HEK293 (cell line): ENCODE data around the gene HSH2D.

ENCODE experiments used
- CTCF ChIP-seq: fragments of 450-650 bp; formaldehyde crosslinking; IDR thresholded peaks from 2 replicates; pipeline ENCODE4 v1.5.1; 2016; ENCODE audit warnings: missing biosample characterization, missing genetic modification characterization
- ELK4 ChIP-seq: IDR thresholded peaks from 2 replicates; pipeline ENCODE4 v1.6.1; 2011; ENCODE audit warnings: mild to moderate bottlenecking, low read depth, low read length, borderline replicate concordance
- ZBTB8A ChIP-seq: fragments of 450-650 bp; formaldehyde crosslinking; IDR thresholded peaks from 2 replicates; pipeline ENCODE4 v1.5.1; 2016; ENCODE audit warnings: missing biosample characterization, missing genetic modification characterization
- ZEB2 ChIP-seq: fragments of 450-650 bp; formaldehyde crosslinking; IDR thresholded peaks from 2 replicates; pipeline ENCODE4 v1.5.1; 2016; ENCODE audit warnings: missing biosample characterization, missing genetic modification characterization
- ZNF785 ChIP-seq: fragments of 450-650 bp; formaldehyde crosslinking; IDR thresholded peaks from 2 replicates; pipeline ENCODE4 v1.5.1; 2016; ENCODE audit warnings: missing biosample characterization, missing genetic modification characterization
- TF ChIP-seq, protein P1 (sequence below): fragments of 450-650 bp; formaldehyde crosslinking; IDR thresholded peaks from 2 replicates; pipeline ENCODE4 v1.5.1; 2016; ENCODE audit warnings: missing biosample characterization, missing genetic modification characterization

- TF ChIP-seq ZBTB8A (tag by site-specific recombination) (no peak), CTCF (no peak), ZEB2 (tag by site-specific recombination) (no peak), ELK4 (no peak), ZNF785 (tag by site-specific recombination) (no peak)
- TF ChIP-seq, protein P1, sequence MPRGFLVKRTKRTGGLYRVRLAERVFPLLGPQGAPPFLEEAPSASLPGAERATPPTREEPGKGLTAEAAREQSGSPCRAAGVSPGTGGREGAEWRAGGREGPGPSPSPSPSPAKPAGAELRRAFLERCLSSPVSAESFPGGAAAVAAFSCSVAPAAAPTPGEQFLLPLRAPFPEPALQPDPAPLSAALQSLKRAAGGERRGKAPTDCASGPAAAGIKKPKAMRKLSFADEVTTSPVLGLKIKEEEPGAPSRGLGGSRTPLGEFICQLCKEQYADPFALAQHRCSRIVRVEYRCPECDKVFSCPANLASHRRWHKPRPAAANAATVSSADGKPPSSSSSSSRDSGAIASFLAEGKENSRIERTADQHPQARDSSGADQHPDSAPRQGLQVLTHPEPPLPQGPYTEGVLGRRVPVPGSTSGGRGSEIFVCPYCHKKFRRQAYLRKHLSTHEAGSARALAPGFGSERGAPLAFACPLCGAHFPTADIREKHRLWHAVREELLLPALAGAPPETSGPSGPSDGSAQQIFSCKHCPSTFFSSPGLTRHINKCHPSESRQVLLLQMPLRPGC (tag by site-specific recombination): no peak
These were observed 43.0 kb upstream of the HSH2D start for GRCh38 chr19:16100524-16100923.
